GM21825 (cell line): ENCODE measurements around the gene FAXDC2.
"Not testable (repeated sequence)": the region's sequence is repeated elsewhere in the genome, so short reads cannot be mapped to it uniquely, and the experiment has no call there.

ENCODE experiments used
- ATAC-seq: cut with Tn5 transposase; IDR thresholded peaks from one replicate; pipeline ENCODE4 v1.9.1; 2021; ENCODE audit warnings: mild to moderate bottlenecking, moderate library complexity; ENCODE audit not compliant: unreplicated experiment

The FAXDC2 gene

GRCh38 chr5:154861946-154862345, 11.5 kb upstream of the FAXDC2 start:
- no peak for ATAC-seq

- ATAC-seq: no peak
Measured at GRCh38 chr5:154860765-154861164, 10.4 kb upstream of the FAXDC2 start.

- no peak for ATAC-seq
Measured at GRCh38 chr5:154860123-154860522, 9.7 kb upstream of the FAXDC2 start.

GRCh38 chr5:154858972-154859871, 8.8 kb upstream of the FAXDC2 start:
- ATAC-seq: peak; percentile 13

- peak; percentile 73 for ATAC-seq
Measured at GRCh38 chr5:154858297-154858971, 8.0 kb upstream of the FAXDC2 start, which contains the start of gene CNOT8. Gene CNOT8, plus strand, starts transcription at chr5:154858627. Its CDS starts 4,652 bp downstream, at chr5:154863279.

- ATAC-seq: peak; percentile 62
Measured at GRCh38 chr5:154857530-154858296, 7.3 kb upstream of the FAXDC2 start.

GRCh38 chr5:154851351-154851750, 948 bp upstream of the FAXDC2 start:
- ATAC-seq: no peak

- ATAC-seq: no peak
Measured at GRCh38 chr5:154849791-154850201, 607 bp downstream of the FAXDC2 start.

GRCh38 chr5:154849264-154849785, 1.1 kb downstream of the FAXDC2 start:
- ATAC-seq: no peak

- no peak for ATAC-seq
Measured at GRCh38 chr5:154844809-154845208, 5.6 kb downstream of the FAXDC2 start.

GRCh38 chr5:154842689-154843530, 7.5 kb downstream of the FAXDC2 start:
- ATAC-seq: no peak

GRCh38 chr5:154841273-154841661, 9.1 kb downstream of the FAXDC2 start:
- no peak for ATAC-seq

- ATAC-seq: no peak
Measured at GRCh38 chr5:154840435-154841272, 9.7 kb downstream of the FAXDC2 start.

GRCh38 chr5:154837009-154837901, 13.1 kb downstream of the FAXDC2 start:
- ATAC-seq: no peak

GRCh38 chr5:154836225-154836624, 14.2 kb downstream of the FAXDC2 start:
- no peak for ATAC-seq

GRCh38 chr5:154835701-154836052, 14.7 kb downstream of the FAXDC2 start:
- ATAC-seq: not testable (repeated sequence)

- ATAC-seq: no peak
Measured at GRCh38 chr5:154834053-154834452, 16.4 kb downstream of the FAXDC2 start.

- not testable (repeated sequence) for ATAC-seq
Measured at GRCh38 chr5:154832804-154833203, 17.6 kb downstream of the FAXDC2 start.
